ENCODE measurements around the gene NPIPA5.
A peak's percentile ranks its signal among the peaks of the same experiment; 100 is the strongest.
"Not testable (repeated sequence)": the region's sequence is repeated elsewhere in the genome, so short reads cannot be mapped to it uniquely, and the experiment has no call there.

NPIPA5 gene

GRCh38 chr16:15378194-15378593, at the start of gene NPIPA5:
Gene NPIPA5, minus strand, starts transcription at chr16:15378294. Its CDS starts 0 bp downstream, at chr16:15378294.
- DNase-seq: not testable (repeated sequence)

GRCh38 chr16:15427648-15428239, 49.6 kb upstream of the NPIPA5 start:
- peak; percentile 3 to 39 (median 18) for DNase-seq

GRCh38 chr16:15426796-15427195, 48.7 kb upstream of the NPIPA5 start:
- DNase-seq: no peak

GRCh38 chr16:15425861-15426260, 47.8 kb upstream of the NPIPA5 start:
- DNase-seq: no peak

GRCh38 chr16:15422222-15422621, 44.1 kb upstream of the NPIPA5 start:
- no peak for DNase-seq

- not testable (repeated sequence) for DNase-seq
Measured at GRCh38 chr16:15421696-15422095, 43.6 kb upstream of the NPIPA5 start.

GRCh38 chr16:15418206-15418605, 40.1 kb upstream of the NPIPA5 start:
- no peak for DNase-seq

- DNase-seq: no peak
Measured at GRCh38 chr16:15417197-15417596, 39.1 kb upstream of the NPIPA5 start.

GRCh38 chr16:15415511-15415985, 37.5 kb upstream of the NPIPA5 start:
- no peak for DNase-seq

GRCh38 chr16:15409476-15409875, 31.4 kb upstream of the NPIPA5 start:
- not testable (repeated sequence) for DNase-seq

- not testable (repeated sequence) for DNase-seq
Measured at GRCh38 chr16:15407756-15408155, 29.7 kb upstream of the NPIPA5 start.

- no peak for DNase-seq
Measured at GRCh38 chr16:15404792-15405191, 26.7 kb upstream of the NPIPA5 start.

- DNase-seq: not testable (repeated sequence)
Measured at GRCh38 chr16:15404091-15404490, 26.0 kb upstream of the NPIPA5 start.

- DNase-seq: no peak
Measured at GRCh38 chr16:15403392-15403995, 25.4 kb upstream of the NPIPA5 start.

- DNase-seq: no peak
Measured at GRCh38 chr16:15401972-15402371, 23.9 kb upstream of the NPIPA5 start.

GRCh38 chr16:15400314-15400713, 22.2 kb upstream of the NPIPA5 start:
- not testable (repeated sequence) for DNase-seq

- DNase-seq: no peak
Measured at GRCh38 chr16:15399317-15399716, 21.2 kb upstream of the NPIPA5 start.

GRCh38 chr16:15398618-15399316, 20.7 kb upstream of the NPIPA5 start:
- no peak for DNase-seq

- DNase-seq: no peak
Measured at GRCh38 chr16:15396948-15397594, 19.0 kb upstream of the NPIPA5 start.

GRCh38 chr16:15396509-15396829, 18.4 kb upstream of the NPIPA5 start:
- not testable (repeated sequence) for DNase-seq

GRCh38 chr16:15395631-15396508, 17.8 kb upstream of the NPIPA5 start, which contains the start of gene MPV17L:
Gene MPV17L, plus strand, starts transcription at chr16:15395754. Its CDS starts 144 bp downstream, at chr16:15395898.
- not testable (repeated sequence) for DNase-seq

GRCh38 chr16:15393025-15393424, 14.9 kb upstream of the NPIPA5 start:
- DNase-seq: not testable (repeated sequence)

All from stimulated activated naive CD4-positive, alpha-beta T cell (primary cell).